ENCODE results near the gene ERG. TPM values are rescaled to one million over a fixed set of nuclear protein-coding genes. Genes with fewer than 3 reads are reported as not detected.

ERG gene
- total RNA-seq, 1 experiment from 2014 or later: 0.11 TPM

DNA sequence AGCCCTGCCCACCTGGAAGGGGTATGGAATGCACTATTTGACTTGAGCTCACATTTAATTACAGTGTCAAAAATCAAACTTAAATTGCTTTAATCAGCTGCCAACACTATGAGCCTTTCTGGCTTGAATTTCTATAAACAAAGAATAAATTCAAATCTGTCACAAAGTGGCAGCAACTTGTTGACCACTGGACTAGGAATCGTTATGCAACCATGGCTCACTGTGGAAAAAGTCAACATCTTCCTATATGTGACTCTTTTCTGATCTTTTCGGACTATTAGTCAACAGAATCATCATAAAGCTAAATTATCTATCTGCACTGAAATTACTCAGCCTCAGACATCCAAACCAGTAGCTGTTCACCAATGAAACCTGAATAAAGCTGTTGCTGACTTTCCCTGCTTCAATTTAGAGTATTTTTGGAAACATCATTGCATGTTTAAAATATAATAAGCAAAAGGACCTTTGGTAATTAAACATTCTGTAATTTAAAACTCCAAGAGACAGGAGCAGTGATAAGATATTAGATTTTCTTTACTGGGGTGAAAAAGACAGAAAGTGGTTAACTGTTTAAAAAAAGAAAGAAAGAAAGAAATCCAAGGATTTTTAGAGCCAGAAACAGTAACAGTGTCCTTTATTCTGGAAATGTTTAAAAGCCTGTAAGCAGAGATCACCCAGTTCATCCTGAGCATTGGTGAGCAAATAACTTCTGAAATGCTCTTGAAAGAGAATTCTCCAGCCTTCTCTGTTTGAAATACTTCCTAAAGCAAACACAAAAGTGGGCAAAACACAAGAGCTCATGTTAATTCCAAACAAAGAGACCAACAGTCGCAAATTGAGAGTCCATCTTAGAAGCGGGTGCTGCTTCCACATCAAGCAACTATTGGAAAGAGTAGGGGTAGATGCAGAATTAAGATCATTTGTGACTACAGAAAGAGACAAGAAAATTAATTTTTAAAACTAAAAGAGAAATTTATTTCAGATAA, 26.2 kb upstream of the ERG start:
- Histone ChIP-seq H3K27ac (ENCODE audit: insufficient read length, low read depth, low read length) (no peak overlapping the region), H2BK15ac (ENCODE audit: low read depth, low read length) (no peak overlapping the region), H4K20me1 (ENCODE audit: control insufficient read depth, insufficient read depth, insufficient read length) (no peaks in the 10 kb centered on the region), H3K9me3 (ENCODE audit: control insufficient read depth, low read depth, low read length) (no peaks in the 10 kb centered on the region), H4K5ac (ENCODE audit: insufficient read length, low read depth, low read length) (no peak overlapping the region), H3K23ac (ENCODE audit: insufficient read length, low read depth, low read length) (no peak overlapping the region), H3K4me1 (ENCODE audit: insufficient read depth, low read length) (no peaks in the 10 kb centered on the region), H3K23me2 (ENCODE audit: insufficient read length, low read depth, low read length, poor library complexity, severe bottlenecking) (no peaks in the 10 kb centered on the region), H2BK12ac (ENCODE audit: insufficient read length, low read depth, low read length) (no peak overlapping the region), H3T11ph (ENCODE audit: low read length) (no peak overlapping the region), H2AK5ac (ENCODE audit: insufficient read length, low read length) (no peak overlapping the region), H3K56ac (ENCODE audit: insufficient read length, low read depth, low read length) (no peak overlapping the region), H2AFZ (ENCODE audit: low read length) (no peak overlapping the region), H3K27me3 (ENCODE audit: insufficient read depth, low read length) (no peaks in the 10 kb centered on the region), H2BK20ac (ENCODE audit: low read depth, low read length, poor library complexity, severe bottlenecking) (no peak overlapping the region), H2BK5ac (ENCODE audit: insufficient read length, low read length) (no peak overlapping the region), H3K18ac (ENCODE audit: insufficient read length, low read depth, low read length) (no peak overlapping the region), H3K9ac (ENCODE audit: extremely low read depth, insufficient read length, low read length) (no peak overlapping the region), H3K4ac (ENCODE audit: low read depth, low read length) (no peak overlapping the region), H2BK120ac (ENCODE audit: low read depth, low read length, poor library complexity, severe bottlenecking) (no peak overlapping the region), H3K14ac (ENCODE audit: insufficient read depth, low read length) (no peak overlapping the region), H3K4me2 (ENCODE audit: insufficient read depth, insufficient read length, low read length) (no peak overlapping the region), H3K79me1 (ENCODE audit: insufficient read depth, low read depth, low read length, poor library complexity, severe bottlenecking) (no peaks in the 10 kb centered on the region), H4K91ac (ENCODE audit: insufficient read length, low read depth, low read length) (no peak overlapping the region), H4K8ac (replicated peaks; ENCODE audit: insufficient read length, low read depth, low read length) (no peak overlapping the region), H3K79me2 (ENCODE audit: insufficient read depth, low read length) (no peaks in the 10 kb centered on the region)
- Mint-ChIP-seq H3K9me3 (no peaks in the 10 kb centered on the region; a peak in 1 of 5 replicates), H3K4me1 (peaks cover 4 to 9% of the 10 kb centered on the region in 2 experiments; a peak in 3 of 4 replicates), H3K36me3 (ENCODE audit: insufficient read depth in 1 of 3, low read depth in 3 of 3) (peaks cover 0 to 2% (median 0%) of the 10 kb centered on the region in 3 experiments; a peak in 1 of 7 replicates), H3K27ac (no peak overlapping the region), H3K4me3 (no peak overlapping the region), H3K27me3 (ENCODE audit: low read depth) (peaks cover 10% of the 10 kb centered on the region)
- WGBS (ENCODE audit: extremely low coverage, insufficient read length, low lambda C conversion rate): no CpG with 5 or more reads among the region's 4 CpGs
- no peak for TF ChIP-seq CTCF (conservative IDR thresholded peaks at IDR 0.05)
- DNase-seq: no peak

All from H9 (cell line).